GM19455 (cell line): ENCODE results near the gene NUDT14.

Source experiments
- ATAC-seq: cut with Tn5 transposase; IDR thresholded peaks from one replicate; pipeline ENCODE4 v1.9.1; 2021; ENCODE audit not compliant: unreplicated experiment

Gene NUDT14

GRCh38 chr14:105147671-105148603 lies 33.2 kb downstream of the NUDT14 start:
- ATAC-seq: no peak

GRCh38 chr14:105146976-105147635 lies 34.0 kb downstream of the NUDT14 start:
- no peak for ATAC-seq

- no peak for ATAC-seq
These were observed 34.7 kb downstream of the NUDT14 start for GRCh38 chr14:105146181-105146975.

- ATAC-seq: no peak
These were observed 35.5 kb downstream of the NUDT14 start for GRCh38 chr14:105145381-105146180.

GRCh38 chr14:105144666-105145380 lies 36.3 kb downstream of the NUDT14 start:
- ATAC-seq: no peak

- ATAC-seq: no peak
These were observed 37.0 kb downstream of the NUDT14 start for GRCh38 chr14:105144026-105144665.

- no peak for ATAC-seq
These were observed 37.6 kb downstream of the NUDT14 start for GRCh38 chr14:105143451-105144025.

GRCh38 chr14:105142651-105143450 lies 38.3 kb downstream of the NUDT14 start:
- no peak for ATAC-seq

- no peak for ATAC-seq
These were observed 39.4 kb downstream of the NUDT14 start for GRCh38 chr14:105141486-105142281.

- no peak for ATAC-seq
These were observed 40.1 kb downstream of the NUDT14 start for GRCh38 chr14:105141026-105141425.

GRCh38 chr14:105140581-105140980 lies 40.5 kb downstream of the NUDT14 start:
- ATAC-seq: no peak

- ATAC-seq: no peak
These were observed 41.3 kb downstream of the NUDT14 start for GRCh38 chr14:105139831-105140239.

- no peak for ATAC-seq
These were observed 41.8 kb downstream of the NUDT14 start for GRCh38 chr14:105139212-105139825.

GRCh38 chr14:105138551-105139111 lies 42.5 kb downstream of the NUDT14 start:
- ATAC-seq: no peak

GRCh38 chr14:105138021-105138541 lies 43.0 kb downstream of the NUDT14 start:
- no peak for ATAC-seq

GRCh38 chr14:105137481-105138020 lies 43.6 kb downstream of the NUDT14 start:
- no peak for ATAC-seq
